Hepatic stellate cell (primary cell): Measurements from ENCODE around the gene LIMCH1.

Experiments used
- DNase-seq: peaks from one replicate; pipeline ENCODE4 v3.0.0; 2011; ENCODE audit warnings: low spot score

LIMCH1 gene

DNA sequence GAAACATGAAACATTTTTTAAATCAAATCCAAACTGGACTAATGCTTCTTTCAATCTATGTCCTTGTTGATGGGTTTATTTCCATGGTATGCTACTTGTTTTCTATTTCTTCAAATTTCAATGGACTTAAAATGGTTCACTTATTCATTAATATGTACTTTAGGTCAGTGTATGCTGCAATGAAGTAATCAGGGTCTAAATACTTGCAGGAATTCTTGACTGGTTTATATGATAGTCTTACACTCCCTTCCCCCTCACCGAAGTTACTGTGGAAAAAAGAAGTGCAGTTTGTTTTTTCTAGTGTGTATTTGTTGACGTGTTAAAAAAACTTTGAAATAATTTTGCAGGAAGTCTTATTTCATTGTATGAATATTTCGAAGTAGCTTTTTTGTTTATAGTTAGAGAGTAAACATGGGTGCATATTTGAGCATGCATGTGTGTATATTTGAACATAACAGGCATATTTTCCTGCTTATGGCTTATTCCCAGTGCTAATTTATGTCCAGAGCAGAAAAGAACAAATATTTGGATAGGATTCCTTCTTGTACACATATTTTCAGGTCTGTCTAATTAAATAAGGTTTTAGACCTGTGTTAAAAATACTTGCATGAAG lies 65.0 kb downstream of the LIMCH1 start:
- DNase-seq = no peak

DNA sequence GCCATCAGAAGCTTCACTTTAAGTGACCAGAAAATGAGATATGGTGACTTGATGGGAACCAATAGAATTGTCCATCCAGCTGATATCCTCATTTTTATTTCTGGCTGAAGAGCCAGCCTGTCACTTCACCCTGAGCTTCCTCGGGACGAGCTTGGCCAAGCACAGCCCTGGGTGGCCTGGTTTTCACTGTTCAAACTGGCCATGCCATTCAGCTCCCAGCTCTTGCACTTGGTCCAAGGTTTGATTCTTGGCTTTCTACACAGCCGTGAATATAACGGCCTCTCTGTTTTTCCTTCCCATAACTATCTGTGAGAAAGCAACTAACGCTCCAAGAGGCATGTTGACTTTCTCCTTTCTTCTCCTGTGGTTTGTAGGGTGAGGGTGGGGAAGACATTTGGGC lies 71.9 kb downstream of the LIMCH1 start:
- DNase-seq = no peak

DNA sequence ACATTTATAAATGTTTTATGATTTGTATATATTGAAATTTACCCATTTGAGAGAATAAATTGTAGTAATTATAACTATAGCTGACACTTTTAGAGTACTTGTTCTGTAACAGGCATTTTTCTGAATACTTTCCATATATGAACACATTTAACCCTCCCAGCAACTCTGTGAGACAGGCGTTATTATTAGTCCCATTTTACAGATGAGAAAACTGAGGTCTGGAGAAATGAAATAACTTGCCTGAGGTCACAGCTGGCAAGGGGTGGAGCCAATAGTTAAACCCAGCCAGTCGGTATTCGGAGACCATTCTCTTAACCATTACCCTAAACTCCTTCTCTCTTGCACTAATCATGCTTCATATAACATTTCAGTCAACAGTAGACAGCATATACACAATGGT lies 72.5 kb downstream of the LIMCH1 start:
- DNase-seq = no peak

DNA sequence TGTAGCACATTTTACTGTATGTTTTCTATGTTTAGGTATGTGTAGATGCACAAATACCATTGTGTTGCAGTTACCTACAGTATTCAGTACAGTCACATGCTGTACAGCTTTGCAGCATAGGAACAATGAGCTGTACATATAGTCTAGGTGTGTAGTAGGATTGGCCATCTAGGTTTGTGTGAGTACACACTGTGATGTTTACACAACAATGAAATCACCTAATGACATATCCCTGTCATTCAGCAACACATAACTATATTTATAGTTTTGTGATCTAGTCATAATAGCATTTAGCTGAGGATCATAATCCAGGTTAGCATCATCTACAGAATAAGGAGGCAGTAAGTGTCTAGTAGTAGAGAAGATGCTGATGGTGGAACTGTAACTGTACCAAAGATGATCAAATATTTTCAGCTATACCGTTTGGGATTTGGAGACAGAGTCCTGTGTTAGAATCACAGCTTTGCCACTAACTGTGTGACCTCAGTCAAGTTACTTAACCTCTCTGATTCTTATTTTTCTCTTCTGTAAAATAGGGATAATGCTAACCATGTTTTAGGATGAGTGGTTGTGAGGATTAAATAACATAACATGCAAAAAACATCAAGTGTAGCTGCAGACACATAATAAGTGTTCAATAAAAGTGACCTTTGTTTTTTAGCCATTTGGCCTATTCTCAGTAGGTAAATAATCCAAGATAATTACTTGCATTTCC lies 73.3 kb downstream of the LIMCH1 start:
- no peak for DNase-seq

DNA sequence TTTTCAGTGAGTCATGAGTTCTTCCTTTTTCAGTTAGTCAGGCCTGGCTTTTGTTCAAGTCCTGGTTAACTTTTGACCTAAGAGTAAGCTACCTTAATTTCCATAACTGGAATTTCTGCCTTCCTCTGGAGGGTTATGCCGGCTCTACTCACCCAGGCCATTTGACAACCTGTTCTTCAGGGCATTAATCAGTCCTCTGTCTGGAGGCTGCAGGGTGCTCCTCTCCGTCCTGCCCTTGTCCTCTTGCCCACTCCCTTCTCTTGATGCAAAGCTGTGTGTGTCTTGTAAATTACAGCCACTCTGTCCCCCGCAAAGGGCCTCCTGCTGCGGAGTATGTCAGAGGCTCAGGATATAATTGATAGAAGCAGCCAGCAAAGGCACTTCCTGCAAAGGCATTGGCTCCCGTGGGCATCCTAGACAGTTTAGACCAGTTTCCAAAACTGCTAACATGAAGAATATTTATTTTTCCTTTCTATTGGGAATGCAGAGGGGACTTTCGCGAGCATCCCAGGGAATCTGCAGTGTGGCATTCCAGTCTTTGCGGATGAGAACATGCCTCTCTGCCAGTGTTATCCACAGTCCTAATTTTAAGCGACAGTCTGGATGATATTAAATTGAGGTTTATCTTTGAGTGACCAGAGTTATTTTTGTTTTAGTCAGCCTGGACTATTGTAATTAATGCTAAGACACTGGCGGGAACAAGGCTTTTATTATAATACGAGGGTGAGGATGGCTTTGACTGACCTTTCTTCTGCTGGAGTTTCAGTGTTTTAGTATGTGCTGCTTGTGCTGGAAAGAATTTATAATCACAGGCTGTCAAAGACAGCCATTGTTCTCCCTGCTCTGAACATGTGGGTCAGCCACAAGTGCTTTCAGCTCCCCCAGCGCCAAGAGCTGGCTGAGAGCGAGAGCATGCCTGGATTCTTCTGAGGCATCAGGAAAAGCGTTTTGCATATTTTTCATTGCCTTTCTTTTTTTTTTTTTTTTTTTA lies 74.2 kb downstream of the LIMCH1 start:
- no peak for DNase-seq

DNA sequence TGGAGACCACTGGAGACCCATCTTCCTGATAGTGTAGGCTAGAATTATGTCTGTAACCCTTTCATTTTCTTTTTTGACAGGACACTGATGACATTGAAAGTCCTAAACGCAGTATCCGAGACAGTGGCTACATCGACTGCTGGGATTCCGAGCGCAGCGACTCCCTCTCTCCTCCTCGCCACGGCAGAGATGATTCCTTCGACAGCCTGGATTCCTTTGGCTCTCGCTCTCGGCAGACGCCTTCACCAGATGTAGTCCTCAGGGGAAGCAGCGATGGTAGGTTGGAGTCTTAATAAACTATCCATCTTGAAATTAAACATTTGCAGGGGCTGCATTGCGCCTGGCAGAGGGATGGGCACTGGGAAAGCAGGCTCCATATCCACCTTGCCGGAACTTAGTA lies 75.4 kb downstream of the LIMCH1 start:
- no peak for DNase-seq

DNA sequence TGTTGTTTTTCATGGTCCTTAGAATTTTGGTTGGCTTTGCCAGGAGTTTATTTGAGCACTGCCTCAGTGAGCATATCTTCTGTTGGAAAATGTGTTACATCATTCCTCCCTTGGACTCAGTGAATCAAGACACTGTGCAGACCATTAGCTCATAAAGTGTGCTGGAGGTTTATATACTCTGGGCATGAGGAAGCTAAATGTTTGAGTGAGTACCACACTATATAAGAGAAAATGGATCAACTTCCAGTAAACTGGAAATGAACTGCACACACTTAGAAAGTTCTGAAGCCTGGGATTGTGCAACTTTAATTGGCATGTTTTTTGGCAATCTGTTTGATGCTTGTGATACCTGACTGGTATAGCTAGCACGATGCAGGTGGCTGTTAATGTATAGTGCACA lies 75.9 kb downstream of the LIMCH1 start:
- no peak for DNase-seq

DNA sequence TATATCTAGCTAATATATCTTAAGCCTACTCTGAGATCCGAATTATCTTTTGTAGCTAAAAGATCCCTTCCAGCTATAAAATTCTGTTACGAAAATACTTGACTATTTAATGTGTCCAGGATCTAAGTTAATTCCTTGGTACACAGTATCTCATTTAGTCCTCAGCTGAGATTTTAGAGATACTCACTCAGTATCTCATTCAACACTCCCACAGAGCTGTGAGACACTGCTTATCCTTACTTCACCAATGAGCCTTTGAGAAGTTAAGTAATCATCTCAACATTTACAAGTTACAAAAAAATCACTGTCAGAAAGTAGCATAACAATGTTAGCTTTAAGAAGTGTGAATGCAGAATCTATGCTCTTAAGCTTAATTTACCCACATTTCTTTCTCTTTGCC lies 76.6 kb downstream of the LIMCH1 start:
- DNase-seq = no peak

DNA sequence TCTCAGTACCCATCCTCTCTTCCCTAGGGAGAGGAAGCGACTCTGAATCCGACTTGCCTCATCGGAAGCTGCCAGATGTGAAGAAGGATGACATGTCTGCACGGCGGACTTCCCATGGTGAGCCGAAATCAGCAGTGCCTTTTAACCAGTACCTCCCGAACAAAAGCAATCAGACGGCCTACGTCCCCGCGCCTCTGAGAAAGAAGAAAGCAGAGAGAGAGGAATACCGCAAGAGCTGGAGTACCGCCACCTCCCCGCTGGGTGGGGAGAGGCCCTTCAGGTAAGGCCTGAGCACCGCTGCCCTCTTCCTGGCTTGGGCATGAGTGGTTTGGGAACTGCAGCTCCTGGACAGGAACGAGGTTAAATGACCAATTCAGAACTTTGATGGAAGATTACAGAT lies 81.2 kb downstream of the LIMCH1 start:
- no peak for DNase-seq

DNA sequence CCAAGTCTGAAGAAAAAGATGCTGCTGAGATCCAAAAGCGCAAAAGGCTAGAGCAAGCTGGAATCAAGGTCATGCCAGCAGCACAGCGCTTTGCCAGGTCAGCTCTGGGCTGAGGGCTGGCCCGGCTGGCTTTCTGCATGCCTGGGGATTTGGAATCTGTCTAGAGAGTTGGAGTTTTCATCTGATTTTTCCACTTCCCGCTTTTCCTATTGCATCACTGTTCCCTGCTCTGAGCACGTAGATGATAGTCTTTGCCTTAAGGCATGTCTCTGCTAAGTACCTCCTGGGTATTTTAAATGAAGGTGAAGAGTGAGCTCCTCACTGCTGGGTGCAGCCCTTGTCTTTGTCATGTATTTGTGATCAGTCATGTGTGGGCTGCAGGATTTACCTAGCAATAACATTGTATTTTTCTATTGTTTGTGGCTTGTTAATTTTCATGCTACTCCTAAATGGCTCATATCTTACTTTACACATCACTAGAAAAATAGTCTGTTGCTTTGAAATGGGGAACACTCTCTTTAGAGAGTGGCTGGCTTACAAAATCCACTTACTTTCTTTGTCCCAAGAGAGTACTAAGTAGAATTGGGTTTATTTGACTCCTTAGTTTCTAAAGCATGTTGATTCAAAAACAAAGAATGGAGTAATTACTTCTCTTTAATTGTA lies 82.8 kb downstream of the LIMCH1 start:
- no peak for DNase-seq

DNA sequence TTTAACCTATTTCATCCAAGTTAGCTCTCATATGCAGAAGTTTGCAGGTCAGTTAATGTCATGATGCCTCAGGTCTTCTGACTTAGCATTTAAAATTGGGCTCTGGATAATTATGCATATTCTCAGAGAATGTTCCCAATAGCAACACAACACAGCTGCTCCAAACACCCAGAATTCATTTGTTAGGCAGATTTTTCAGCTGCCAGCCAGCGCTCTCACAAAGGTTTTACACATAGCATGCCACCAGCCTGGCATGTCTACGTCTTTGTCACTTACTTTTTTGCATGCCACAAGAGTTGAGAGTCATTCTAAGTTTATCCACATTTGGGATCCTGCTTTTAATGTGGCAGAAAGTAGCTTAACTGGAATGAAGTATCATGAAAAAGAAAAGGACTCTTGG lies 84.8 kb downstream of the LIMCH1 start:
- DNase-seq = no peak

DNA sequence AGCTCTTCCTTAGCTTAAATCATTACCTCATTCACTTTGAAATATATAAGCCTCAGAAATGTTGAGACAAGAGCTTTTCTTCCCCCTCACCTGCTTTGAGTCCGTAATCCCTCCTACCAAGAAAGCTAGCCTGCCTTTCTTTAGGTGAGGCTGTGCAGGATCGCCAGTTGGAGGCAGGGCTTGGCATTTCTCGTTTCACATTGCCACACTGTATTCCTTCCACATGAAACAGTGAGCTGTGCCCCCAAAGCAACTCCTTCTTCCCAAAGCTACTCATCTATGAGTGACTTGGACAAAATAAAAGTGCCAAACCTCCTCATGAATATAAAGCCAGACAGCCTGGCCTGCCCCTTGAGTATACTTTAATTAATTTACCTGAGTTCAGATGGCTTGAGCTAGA lies 86.8 kb downstream of the LIMCH1 start:
- DNase-seq = no peak

DNA sequence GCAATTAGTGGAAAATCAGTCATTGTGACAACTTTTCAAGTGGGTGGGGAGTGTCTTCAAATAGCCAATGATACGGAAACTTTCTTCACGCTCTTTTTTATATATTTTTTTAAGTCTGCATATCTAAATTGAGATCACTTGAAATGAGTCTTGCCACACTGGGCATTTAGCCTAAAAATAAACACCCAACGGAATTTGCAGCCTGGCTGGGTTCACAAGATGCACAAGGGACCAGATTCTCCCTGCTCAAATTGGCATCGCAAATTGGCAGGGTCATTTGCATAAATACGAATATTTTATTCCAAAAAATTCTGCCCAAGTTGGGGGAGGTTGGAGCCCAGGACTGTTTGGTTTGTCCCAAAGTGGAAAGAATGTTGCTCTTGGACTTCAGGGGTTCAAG lies 87.6 kb downstream of the LIMCH1 start:
- no peak for DNase-seq

DNA sequence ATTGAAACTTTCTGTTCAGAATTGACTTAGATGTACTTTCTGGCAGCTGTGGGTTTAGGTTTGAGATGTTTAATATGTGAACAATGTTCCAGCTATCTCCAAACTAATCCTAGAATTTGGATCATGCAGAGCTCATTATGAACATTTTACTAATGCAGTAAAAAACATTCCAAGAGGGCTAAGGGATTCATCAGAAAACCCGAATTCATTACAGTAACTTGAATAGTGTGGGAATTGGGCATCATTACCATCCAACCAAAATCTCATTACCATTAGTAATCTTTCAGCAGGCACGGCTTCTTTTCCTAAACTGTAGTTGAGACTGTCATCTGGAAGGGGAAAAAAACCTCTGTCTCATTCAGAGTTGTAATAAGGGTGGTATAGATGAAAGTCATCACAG lies 91.0 kb downstream of the LIMCH1 start:
- DNase-seq = no peak

DNA sequence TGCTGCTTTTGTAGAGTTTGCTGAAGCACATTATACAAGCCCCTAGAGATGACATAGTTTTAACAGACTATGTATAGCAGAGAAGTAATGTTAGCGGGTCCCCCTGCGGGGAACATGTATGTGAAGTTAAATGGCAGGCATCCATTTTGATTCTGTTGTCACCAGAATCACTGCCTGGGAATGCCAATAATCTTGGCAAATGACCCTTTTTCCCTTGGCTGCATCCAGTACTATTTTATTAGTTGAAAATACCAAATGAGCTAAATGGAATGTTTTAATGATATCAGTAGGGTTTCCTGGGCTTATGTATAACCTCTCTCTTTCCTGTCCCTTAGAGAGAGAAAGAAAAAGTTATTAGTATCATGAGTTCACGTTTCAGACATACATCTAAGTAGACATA lies 93.6 kb downstream of the LIMCH1 start:
- no peak for DNase-seq

DNA sequence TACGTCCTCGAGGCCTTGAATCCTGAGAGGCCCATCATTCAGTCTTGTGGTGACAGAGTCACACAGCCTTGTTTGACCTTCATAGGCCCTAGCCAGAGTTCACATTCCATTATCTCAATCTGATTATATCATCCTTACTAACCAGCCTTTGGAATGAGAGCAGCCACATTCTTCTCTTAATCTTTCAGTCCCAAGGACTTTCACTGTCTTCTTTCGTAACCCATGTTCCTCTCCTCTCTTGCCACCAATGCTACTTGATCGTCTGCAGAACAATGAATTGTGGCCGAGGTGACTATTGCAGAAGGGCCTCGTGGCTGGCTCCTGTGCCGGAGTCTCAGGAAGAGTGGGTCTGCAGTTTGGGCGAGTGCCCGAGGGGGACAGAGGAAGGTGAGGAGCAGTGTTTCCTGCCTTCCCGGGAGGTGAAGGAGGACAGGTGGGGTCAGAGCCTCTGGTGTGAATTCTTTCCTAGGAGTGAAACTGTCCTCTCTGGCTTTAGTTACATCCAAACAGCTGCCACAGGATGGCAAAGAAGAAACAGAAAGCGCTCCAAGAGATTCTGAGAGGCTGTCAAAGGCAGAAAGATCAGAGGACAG lies 94.6 kb downstream of the LIMCH1 start:
- DNase-seq = no peak

DNA sequence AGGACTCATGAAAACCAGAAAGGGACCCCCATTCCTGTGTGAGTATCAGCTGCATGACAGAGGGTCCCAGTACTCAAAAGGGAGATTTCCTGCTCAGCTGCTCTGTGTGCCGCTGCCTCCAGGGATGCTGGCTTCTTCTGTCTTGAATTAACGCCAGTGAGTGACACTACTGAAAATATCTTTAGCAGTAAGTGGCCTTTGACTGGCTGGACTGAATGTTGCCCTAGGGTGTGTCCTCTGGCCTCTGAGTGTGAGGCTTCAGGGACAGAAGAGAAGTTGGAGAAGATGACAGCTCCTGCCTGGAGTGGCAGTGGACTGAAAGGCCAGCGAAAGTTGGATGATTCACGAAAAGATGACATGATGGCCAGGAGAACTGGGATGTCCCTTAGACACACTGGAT lies 95.4 kb downstream of the LIMCH1 start:
- DNase-seq = no peak

DNA sequence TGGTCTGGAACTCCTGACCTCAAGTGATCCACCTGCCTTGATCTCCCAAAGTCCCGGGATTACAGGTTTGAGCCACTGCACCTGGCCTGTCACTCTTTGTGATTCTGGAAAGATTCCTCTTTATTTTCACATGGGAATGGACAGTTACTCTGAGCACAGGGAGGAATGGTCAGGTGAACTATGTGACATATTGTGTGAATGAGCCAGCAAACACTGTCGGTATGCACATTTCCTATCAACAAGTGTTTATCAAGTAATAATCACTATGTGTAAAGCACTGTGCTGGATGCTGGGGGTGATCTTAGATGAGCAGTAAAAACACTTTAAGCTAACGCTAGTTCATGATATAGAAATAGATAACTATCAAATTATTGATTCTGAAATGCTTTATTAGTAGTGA lies 97.5 kb downstream of the LIMCH1 start:
- no peak for DNase-seq

DNA sequence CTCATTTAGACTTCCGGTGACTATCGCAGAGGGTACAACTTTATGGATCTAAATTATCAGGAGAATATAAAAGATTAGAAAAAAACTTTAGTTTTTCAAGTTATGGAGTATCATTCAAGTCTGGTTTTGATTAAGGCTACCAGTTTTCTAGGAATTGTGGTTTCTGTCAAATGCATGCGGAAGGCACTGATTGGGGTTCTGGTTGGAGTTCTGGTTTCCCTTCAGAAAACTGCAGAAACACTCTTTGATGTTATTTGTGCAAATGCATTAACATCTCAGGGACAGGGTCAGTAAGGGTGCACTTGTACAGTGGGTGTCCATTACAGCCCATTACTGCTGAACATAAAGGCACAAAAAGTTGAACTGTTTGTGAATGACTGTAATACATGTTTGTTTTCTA lies 100.2 kb downstream of the LIMCH1 start:
- no peak for DNase-seq

DNA sequence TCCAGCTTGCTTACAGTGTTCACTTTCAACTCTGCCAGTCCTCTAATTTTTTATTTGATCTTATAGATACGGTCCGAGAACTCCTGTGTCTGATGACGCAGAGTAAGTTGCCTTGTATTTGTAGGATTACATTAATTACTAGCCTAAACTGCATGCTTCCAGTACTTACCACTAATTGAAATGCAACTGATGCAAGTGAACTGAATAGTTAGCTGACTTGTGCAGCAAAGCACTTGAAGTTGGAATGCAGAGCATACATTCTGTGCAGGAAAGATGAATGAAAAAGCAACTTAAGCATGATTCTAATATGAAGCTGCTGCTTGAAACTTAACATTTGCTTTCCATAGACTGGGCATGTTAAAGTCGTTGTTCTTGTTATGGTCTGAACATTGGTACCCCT lies 100.9 kb downstream of the LIMCH1 start:
- DNase-seq = no peak

DNA sequence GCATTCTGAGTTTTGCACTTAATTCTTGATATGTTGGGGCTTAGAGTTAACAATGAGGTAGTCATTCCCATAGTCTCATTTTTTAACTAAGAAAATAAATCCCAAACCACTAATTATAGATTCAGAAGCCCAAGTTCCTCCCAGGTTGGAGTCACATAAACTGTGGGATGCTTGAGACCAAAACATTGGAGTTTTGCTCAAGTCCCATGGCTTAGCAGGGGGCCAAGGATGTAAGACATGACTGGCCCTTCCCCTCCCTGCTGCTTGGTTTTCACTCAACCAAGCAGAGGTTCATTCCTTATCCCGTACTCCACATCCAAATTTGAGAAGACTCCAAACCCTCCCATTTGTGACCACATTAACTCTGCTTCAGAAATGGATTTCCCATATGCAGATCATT lies 101.3 kb downstream of the LIMCH1 start:
- DNase-seq = no peak

DNA sequence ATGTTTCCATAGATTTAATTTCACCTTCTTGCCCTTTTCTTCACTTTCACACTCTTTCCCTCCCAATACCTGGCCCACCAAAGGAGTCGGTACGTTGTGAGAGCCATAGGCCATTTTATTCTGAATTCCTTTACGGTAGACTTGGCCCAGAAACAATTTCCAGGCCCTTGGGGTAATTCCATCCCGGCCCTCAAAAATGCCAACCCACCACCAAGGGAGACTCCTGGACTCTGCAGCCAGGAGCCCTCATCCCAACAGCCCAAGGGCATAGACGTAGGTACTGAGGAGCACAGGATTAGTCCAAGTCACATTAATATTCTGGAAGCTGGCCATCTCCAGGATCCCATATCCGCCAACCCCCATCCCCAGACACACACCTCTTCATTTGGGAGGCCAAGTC lies 102.9 kb downstream of the LIMCH1 start:
- DNase-seq = no peak
